Measurements from ENCODE around the gene BCAT1.

DNA sequence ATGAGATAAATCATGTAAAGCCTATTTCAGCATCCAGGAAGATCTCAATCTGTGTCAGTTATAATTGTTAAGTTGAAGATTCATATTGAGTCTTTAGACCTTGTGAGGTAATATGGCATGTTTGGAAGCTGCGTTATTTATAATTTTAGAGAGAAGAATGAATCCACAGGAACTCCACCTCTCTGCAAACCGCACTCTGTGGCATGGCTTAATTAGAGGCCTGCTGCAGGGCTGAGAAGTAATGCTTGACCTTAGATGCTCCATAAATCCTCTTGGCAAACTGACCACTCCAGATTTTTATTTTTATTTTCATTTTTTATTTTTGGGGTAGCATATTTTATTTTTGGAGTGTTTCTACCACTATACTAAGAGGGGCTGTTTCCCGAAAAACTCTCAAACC, 28.8 kb downstream of the BCAT1 start:
- no peak for TF ChIP-seq EZH2 (IDR thresholded peaks at IDR 0.05; ENCODE audit: borderline replicate concordance, low read length)
- TF ChIP-seq, protein P1, sequence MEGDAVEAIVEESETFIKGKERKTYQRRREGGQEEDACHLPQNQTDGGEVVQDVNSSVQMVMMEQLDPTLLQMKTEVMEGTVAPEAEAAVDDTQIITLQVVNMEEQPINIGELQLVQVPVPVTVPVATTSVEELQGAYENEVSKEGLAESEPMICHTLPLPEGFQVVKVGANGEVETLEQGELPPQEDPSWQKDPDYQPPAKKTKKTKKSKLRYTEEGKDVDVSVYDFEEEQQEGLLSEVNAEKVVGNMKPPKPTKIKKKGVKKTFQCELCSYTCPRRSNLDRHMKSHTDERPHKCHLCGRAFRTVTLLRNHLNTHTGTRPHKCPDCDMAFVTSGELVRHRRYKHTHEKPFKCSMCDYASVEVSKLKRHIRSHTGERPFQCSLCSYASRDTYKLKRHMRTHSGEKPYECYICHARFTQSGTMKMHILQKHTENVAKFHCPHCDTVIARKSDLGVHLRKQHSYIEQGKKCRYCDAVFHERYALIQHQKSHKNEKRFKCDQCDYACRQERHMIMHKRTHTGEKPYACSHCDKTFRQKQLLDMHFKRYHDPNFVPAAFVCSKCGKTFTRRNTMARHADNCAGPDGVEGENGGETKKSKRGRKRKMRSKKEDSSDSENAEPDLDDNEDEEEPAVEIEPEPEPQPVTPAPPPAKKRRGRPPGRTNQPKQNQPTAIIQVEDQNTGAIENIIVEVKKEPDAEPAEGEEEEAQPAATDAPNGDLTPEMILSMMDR (IDR thresholded peaks at IDR 0.05; ENCODE audit: low read length) = no peak

All from OCI-LY1 (cell line).